Limb (tissue), 2 donors: ENCODE data around the gene GNL3L.
"Not testable (repeated sequence)": the region's sequence is repeated elsewhere in the genome, so short reads cannot be mapped to it uniquely, and the experiment has no call there.

Source experiments
- DNase-seq, 2 donors: peaks; one replicate each; pipeline ENCODE4 v3.0.0-alpha.2; 2016; ENCODE audit errors: extremely low spot score in 2 of 2

Gene GNL3L, protein sequence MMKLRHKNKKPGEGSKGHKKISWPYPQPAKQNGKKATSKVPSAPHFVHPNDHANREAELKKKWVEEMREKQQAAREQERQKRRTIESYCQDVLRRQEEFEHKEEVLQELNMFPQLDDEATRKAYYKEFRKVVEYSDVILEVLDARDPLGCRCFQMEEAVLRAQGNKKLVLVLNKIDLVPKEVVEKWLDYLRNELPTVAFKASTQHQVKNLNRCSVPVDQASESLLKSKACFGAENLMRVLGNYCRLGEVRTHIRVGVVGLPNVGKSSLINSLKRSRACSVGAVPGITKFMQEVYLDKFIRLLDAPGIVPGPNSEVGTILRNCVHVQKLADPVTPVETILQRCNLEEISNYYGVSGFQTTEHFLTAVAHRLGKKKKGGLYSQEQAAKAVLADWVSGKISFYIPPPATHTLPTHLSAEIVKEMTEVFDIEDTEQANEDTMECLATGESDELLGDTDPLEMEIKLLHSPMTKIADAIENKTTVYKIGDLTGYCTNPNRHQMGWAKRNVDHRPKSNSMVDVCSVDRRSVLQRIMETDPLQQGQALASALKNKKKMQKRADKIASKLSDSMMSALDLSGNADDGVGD

DNA sequence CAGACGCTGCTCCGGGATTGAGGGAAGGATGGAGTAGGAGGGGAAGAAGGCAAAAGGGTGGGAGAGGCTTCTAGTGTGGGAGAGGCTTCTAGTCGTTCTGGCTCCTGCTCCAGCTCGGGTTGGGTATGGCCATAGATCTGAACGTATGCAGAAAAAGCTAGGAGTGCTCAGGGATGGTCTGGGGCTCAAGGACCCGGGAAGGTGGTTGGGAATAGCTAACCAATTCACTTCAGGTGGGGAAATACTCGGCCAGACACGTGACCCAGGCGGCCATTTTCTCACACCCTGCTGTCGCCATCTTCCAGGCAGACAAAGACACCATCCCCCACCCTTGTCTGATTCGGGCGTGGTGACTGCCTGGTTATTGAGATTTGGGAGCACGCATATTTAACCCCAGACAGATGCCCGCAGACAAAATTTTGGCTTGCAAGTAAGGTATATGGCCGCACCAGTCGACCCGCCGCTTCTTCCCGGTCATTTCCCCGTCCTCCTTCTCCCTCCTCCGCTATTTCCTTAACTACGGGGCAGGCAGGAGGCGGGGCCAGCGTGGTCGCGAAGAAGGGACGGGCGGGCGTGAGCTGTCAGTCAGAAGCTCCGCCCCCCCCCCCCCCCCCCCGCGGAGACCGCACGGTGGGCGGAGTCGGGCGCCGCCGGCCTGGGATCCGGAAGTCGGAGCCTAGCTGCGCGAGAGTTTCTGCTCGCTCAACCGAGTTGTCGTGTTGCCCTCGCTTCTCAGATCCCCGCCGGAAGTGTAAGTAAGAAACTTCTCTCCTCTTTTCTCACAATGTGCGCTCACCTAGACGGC lies at the start of gene GNL3L:
GNL3L (plus strand) TSS at position 668 of the 805 bp plus-strand sequence. CDS start 2,348 bp downstream, outside the sequence.
- peak; percentile 87 to 91 for DNase-seq

DNA sequence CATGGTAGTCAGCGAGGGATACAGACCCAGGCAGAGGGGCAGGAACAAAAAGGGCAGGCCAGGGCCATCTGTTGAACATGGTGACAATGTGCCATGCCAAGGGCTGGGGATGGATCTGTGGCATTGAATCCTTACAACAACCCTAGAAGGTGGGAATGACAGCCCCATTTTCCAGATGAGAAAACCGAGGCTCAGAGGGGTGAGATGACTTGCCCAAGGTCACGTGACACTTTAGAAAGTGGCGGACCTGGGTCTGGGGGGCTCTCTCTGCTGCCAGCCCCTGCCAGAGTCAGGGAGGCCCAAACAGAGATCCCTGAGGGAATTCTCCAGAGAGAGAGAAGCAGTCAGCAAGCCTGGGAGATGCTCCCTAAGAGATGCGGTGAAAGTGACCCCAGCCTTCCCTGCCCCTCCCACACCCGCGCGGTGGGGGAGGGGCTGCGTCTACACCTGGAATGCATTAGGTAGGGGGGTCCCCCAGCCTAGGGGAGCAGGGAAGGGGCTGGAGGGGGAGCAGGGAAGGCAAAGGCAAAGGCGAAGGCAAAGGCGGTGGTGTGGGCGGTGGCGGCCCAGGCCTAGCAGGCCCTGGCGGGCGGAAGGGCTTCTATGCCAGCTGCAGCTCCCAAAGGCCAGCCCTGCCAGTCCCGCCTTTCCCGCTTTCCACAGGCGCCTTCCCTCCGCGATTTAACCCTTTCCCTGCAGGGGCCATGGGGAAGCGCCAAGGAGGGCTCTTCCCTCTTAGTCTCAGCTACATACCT lies 47.0 kb upstream of the GNL3L start:
- DNase-seq, result peak in 1 of 2 donors; percentile 52

DNA sequence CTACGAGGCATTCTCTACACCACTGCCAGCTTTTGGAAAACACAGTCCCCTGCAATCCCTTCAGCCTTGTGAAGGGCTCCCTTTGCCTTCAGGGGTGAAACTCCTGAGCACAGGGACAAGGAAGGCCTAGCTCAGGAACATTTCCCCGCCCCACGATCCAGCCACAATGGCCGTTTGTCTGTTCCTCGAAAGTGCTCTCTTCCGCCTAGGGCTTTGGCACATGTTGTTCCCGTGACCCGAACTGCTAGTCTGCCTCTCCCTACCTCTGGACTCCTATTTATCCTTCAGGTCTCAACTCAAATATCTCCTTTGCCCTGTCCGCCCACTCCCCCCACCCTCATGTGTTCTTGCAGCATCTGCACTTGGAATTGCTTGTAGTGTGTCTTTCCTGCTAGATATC lies 46.1 kb upstream of the GNL3L start:
- no peak for DNase-seq

DNA sequence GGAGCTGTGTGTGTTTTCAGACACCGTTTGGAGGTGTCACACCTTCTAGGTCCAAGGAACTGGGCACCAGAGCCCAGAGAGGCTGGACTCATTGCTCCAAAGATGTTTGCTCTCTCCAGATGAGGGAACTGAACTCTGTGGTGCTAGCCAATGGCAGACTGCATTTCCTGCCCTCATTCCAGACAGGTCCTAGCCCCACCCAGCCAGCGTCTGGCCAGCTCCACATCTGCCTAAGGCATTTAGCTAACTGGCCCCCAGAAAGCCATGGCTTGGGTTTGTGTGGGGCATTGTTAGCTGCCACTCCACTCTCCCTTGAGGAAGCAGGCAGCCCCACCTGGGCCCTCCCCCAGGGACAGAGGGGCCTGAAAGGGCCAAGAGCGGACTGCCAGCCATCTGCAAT lies 45.4 kb upstream of the GNL3L start:
- no peak for DNase-seq

DNA sequence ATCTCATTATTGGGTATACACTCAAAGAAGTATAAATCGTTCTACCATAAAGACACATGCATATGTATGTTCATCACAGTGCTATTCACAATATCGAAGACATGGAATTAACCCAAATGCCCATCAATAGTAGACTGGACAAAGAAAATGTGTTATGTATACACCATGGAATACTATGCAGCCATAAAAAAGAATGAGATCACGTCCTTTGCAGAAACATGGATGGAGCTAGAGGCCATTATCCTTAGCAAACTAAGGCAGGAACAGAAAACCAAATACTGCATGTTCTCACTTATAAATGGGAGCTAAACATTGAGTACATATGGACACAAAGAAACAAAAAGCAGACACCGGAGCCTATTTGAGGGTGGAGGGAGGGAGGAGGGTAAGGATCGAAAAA lies 40.2 kb upstream of the GNL3L start:
- not testable (repeated sequence) for DNase-seq

DNA sequence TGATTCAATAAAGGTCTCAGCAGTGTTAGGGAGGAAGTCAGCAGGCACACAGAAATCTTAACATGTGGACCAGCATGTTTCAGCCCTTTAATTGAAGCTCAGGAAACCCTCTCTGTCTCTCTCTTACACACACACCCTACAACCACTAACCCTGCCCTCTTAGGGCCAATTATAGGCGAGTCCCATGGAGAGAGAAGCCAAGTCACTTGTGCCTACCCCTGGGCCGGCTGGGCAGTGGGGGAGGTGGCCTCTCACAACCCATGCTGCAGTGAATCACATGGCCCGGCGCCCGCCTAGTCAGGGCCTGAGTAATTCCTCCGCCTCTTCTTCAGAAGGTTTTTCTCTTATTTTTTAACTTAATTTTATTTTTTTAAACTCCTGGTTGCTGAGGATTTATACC lies 37.7 kb upstream of the GNL3L start:
- no peak for DNase-seq

DNA sequence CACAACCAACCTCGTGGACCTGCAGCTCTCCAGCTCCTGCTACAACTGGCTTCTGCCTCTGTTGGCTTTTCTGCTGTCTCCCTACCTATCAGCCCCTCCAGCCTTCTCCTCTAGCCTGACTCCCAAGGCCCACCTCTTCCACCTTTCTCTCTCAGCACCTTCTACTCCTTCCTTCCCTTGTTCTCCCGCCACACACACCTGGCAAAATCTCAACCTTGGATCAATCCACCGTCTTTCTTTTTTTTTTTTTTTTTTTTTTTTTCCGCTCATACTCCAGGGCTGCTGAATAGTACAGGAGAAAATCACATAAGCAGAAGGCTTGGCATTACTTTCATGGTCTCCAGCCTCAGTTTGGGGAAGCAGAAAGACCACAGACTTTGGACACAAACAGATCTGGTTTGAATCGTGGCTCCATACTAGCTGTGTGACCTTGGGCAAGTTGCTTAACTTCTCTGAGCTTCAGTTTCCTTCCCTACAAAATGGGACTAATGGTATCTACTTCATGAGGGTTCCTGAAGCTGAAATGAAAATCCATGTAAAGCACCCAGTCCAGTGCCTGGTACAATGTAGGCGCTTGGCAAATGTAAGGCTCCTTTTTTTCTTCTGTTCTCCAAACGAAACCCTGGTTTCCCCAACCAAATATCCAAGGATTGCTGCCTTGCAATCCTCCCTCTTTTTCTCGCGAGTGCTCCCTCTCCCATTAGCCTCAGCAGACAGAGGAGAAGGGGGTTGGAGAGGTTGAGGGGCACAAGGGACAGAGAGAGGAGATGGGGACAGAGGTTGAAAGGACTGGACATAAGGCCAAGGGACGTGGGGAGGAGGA lies 35.6 kb upstream of the GNL3L start:
- DNase-seq, result no peak

DNA sequence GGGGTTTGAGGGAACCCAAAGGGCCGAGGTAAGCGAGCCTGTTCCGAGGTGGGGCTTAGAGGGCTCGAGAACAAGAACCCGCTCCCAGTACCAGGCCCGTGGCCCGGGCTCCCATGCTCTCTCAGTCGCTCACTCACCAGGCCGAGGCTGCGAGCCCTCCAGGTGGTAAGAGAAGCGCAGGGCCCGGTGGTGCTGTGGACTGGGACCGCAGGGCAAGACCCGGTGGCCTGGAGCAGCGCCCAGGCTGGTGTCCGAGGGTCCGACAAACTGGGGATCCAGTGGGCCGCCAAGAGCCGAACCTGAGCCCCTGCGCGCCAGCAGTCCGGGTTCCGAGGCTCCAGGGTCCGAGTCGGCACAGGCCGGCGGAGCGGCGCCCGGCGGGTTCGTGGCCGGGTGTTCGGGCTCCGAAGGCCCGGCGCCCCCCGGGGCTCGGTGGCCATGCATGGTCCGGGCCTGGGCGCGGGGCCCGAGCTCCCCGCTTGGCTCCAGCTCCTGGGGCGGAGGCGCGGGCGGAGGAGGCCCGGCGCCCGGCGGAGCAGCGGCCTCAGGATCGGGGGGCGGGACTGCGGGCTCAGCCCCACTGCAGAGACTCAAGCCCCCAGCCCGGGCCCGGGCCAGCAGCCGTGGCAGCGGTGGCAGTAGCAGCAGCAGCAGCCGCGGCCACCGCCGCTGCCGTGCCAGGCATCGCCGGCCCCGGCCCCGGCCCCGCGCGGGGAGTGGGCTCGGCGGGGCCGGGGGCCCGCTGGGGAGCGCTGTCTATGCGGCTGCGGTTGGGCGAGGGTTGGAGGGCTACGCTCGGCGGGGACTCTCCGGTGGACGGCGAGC lies 34.8 kb upstream of the GNL3L start:
- peak in 1 of 2 donors; percentile 44 for DNase-seq

DNA sequence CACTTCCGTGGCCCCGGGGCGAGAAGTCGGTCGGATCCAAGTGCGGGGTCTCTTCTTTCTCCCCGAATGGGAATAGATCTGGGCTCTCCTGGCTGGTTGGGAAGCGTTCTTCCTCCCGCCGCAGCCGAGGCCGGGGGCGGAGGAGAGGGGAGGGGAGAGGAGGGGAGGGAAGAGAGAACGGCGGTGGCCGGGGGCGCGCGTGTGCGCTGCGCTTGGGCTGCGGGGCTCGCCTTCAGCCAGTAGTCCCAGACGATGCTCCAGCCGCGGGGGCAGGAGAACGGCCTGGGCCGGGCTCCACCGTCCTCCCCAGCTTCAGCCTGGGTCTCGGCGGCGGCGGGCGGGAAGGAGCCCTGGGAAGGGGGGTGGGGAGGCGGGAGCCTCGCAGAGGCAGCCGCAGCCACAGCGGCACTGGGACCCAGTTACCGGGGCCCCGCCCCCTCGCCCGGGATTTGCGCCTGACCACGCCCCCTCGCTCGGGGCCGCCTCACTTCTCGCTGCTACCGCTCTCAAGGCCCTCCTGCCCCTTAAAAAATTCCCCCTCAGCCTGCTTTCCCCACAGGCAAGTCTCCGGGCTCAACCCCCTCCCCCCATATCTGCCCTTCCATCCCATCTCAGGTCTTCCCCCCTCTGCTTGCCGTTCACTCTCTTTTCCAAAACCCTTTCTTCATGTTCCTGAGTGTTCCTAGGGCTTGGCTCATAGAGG lies 34.1 kb upstream of the GNL3L start, which contains the start of gene FGD1:
FGD1 (minus strand) TSS at position 421 of the 703 bp plus-strand sequence. CDS start 802 bp downstream, outside the sequence.
- DNase-seq, result peak; percentile 60 to 86

DNA sequence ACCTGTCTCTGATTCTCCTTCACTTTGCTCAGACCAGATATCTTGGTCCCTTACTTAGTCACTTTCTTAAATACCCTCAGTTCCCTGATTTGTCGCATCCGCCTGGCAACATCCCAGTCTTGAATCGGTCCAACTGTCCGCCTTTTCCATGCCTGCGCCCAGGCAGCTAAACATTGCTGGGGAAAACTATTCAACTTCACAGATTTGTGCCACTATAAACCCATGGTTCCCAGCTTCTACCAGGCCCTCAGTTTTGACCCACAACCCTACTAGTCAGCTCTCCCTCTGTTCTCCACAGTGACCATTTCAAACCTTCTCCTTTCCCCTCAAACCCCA lies 33.5 kb upstream of the GNL3L start:
- no peak for DNase-seq

DNA sequence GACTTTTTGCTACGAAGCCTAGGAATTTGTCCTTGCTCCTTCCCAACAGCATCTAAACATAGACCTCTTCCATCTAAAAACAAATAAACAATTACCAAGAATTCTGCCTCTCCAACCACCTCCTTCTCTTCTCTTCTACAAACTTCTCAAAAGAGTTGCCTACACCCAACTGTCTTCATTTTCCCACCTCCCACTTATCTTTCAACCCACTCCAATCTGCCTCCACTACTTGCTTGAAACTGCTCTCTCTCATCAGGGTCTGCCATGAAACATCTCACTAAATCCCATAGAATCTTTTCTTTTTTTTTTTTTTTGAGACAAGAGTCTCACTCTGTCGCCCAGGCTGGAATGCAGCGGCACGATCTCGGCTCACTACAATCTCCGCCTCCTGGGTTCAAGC lies 33.1 kb upstream of the GNL3L start:
- no peak for DNase-seq

DNA sequence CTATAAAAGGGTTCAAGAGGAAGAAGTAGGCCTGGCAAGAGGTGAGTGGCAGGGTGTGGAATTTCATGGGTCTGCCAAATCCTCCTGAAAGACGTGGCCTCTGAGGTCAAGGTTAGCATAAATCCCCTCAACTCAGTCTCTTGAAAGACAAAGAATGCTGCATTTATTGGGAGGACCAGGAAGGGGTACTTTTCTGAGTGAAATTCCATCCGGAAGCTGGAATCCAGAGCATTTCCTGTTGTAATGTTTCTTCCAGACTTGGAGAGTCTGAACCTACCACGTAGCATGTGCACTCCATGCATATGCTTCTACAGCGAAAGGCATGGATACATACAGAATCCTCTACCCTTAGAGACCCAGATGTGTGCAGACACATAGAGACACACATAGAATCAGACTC lies 20.6 kb upstream of the GNL3L start:
- no peak for DNase-seq

DNA sequence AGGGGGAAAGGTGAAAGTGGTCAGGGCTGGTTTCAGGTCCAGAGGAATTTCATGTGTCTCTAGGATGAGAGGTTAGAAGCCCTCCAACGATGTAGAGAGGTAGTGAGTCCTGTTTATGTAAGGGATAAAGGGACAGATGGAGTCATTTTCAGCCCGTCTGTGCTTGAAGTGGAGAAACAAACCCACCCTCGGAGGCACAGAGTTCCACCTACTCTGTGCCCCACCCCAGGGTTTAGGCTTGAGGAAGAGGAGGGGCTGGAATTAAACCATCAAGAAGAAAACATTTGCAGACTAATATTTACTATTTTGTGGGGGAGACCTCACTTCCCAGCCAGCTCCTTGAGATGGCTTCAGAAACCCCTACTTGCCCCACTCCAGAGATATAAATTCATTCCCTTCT lies 868 bp upstream of the GNL3L start:
- no peak for DNase-seq

DNA sequence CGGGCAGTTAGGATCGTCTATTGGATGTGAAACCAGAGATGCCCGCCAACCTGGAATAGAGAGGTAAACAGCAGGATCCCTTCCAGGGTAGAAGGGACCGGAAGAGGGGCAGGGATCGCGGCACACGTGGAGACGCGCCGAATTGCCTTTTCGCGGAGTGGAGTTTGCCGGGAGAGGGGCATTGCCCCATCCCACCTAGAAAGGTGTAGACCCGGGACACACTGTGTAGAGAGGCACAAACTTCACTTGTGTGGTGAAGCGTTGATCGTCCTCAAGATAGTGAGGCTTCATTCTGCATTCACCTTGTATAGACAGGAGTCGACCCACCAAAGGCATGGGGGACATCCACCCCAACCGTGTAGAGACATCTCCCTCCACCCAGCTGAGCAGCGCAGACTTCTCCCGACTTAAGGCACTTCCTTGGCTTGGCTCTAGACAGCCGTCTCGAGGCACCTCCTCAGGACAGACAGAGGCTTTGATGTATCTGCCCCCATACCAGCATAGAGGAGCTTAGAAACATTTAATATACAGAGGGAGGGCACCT lies 410 bp downstream of the GNL3L start:
- no peak for DNase-seq

DNA sequence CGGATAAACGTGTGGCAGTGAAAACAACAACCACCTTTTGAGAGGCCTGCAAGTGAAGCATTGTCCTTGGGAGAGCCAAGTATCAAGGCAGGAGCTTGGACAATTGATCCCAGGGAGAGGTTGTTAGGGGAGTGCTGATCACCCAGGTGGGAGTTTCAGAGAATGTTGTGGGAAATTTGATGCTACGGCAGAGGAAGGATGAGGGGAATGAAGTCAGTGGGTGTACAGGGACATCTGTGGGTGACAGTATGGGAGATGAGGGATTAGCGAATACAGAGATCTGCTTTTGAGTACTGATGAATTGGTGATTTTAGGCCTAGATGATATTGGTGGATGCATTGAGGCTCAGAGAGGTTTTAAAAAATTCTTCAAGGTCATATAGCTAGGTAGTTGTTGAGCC lies 4.3 kb downstream of the GNL3L start:
- no peak for DNase-seq

DNA sequence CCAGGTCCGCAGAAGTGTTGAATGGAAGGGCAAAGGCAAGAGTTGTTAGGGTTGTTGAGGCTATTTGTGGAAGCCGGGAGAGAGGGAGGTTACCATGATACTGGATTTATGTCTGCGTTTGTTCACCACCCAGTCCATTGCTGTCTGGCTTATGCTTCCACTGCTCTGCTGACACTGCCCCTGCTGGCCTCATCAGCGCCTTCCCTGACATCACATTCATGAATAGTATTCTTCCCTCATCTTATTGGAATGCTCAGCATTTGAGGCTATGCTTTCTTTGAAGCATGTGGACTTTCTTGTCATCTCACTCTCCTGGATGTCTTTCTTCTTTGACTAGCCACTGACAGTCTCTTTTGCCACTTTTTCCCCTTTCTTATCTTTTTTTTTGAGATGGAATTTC lies 10.3 kb downstream of the GNL3L start:
- DNase-seq, result no peak

DNA sequence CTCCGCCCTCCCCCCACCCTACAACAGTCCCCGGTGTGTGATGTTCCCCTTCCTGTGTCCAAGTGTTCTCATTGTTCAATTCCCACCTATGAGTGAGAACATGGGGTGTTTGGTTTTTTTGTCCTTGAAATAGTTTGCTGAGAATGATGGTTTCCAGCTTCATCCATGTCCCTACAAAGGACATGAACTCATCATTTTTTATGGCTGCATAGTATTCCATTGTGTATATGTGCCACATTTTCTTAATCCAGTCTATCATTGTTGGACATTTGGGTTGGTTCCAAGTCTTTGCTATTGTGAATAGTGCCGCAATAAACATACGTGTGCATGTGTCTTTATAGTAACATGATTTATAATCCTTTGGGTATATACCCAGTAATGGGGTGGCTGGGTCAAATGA lies 12.2 kb downstream of the GNL3L start:
- DNase-seq, result not testable (repeated sequence)

DNA sequence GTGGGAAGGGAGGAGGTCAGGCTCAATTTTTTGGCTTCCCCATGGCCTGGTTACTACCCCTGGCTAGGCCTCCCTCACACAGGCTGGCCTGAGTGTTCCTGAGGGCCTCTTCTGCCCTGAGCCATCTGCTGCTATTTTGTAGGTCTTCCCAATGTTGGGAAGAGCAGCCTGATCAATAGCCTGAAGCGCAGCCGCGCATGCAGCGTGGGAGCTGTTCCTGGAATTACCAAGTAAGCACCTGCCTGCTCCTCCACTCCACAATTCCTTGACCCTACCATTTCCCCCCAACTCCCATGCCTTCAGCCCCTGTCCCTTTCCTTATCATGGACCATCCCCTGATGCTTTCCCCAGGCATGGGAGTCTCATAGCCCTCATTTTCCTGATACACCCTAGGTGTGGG lies 20.8 kb downstream of the GNL3L start:
- DNase-seq, result no peak

DNA sequence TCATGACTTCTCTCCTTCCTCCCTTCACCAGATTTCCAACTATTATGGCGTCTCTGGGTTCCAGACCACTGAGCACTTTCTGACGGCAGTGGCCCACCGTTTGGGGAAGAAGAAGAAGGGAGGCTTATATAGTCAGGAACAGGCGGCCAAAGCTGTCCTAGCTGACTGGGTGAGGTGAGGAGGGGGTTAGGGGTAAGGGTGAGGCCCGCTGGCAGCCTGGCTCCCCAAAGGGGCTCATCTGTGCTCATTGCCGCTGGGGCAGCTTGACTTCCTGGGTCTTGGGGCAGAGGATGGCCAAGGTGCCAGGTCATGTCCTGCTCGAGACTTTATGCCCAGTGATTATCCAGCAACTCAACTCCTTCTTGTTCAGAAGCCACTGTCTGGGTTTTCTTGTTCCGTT lies 21.8 kb downstream of the GNL3L start:
- no peak for DNase-seq
